ENCODE results near the gene SALL1.

GRCh38 chr16:51120730-51121347 lies 30.2 kb downstream of the SALL1 start:
- TF ChIP-seq CTCF (IDR thresholded peaks at IDR 0.05) (no peak), REST (IDR thresholded peaks at IDR 0.05; ENCODE audit: insufficient read depth in 1 of 2, low read depth in 2 of 2, low read length in 1 of 2) (no peak), POLR2AphosphoS5 (IDR thresholded peaks at IDR 0.05; ENCODE audit: low read depth, low read length) (no peak), TCF7L2 (IDR thresholded peaks at IDR 0.05; ENCODE audit: low read depth, low read length) (no peak)
